Lower leg skin (tissue), 3 donors: ENCODE data around the gene SKAP1.

Source experiments
- CTCF ChIP-seq, 3 donors: fragments of 450-650 bp; IDR thresholded peaks; one replicate each; pipeline ENCODE4 v1.5.1; 2016; ENCODE audit warnings: antibody characterized with exemption in 3 of 3, mild to moderate bottlenecking in 3 of 3, moderate library complexity in 2 of 3
- POLR2A ChIP-seq, 2 donors: fragments of 450-650 bp; IDR thresholded peaks; one replicate each; pipeline ENCODE4 v1.6.1; 2016 to 2017; ENCODE audit warnings: antibody characterized with exemption in 2 of 2, mild to moderate bottlenecking in 1 of 2, moderate library complexity in 1 of 2

- TF ChIP-seq CTCF (IDR thresholded peaks at IDR 0.05) (no peak), POLR2A (IDR thresholded peaks at IDR 0.05) (no peak)
These were observed 14.7 kb upstream of the SKAP1 start for GRCh38 chr17:48444516-48445247.
